ENCODE data around the gene GCA. TPM values are rescaled to one million over a fixed set of nuclear protein-coding genes. Genes with fewer than 3 reads are reported as not detected.

Gene GCA
- total RNA-seq, 1 donor from 2014 or later, result 4.0 TPM

- Mint-ChIP-seq H3K4me1 (ENCODE audit: low read depth) (no peaks in the 10 kb centered on the region), H3K4me3 (ENCODE audit: unreplicated experiment) (no peak overlapping the region), H3K27ac (ENCODE audit: unreplicated experiment) (no peak overlapping the region), H3K36me3 (ENCODE audit: low read depth) (no peaks in the 10 kb centered on the region), H3K9me3 (ENCODE audit: low read depth) (no peaks in the 10 kb centered on the region), H3K27me3 (ENCODE audit: low read depth) (peaks cover 4% of the 10 kb centered on the region)
- peak; percentile 97 for TF ChIP-seq CTCF (IDR thresholded peaks at IDR 0.05)
- no peak for DNase-seq (ENCODE audit: low spot score)
These were observed 42.7 kb upstream of the GCA start for GRCh38 chr2:162301151-162301804.

GRCh38 chr2:162301877-162302276, 42.1 kb upstream of the GCA start:
- Mint-ChIP-seq H3K27ac (ENCODE audit: unreplicated experiment) (no peak overlapping the region), H3K4me1 (ENCODE audit: low read depth) (no peaks in the 10 kb centered on the region), H3K27me3 (ENCODE audit: low read depth) (peaks cover 4% of the 10 kb centered on the region), H3K9me3 (ENCODE audit: low read depth) (no peaks in the 10 kb centered on the region), H3K4me3 (ENCODE audit: unreplicated experiment) (no peak overlapping the region), H3K36me3 (ENCODE audit: low read depth) (no peaks in the 10 kb centered on the region)
- no peak for TF ChIP-seq CTCF (IDR thresholded peaks at IDR 0.05)
- DNase-seq (ENCODE audit: low spot score), result no peak

GRCh38 chr2:162305901-162306300, 38.0 kb upstream of the GCA start:
- peaks cover 10% of the 10 kb centered on the region for H3K27me3 Mint-ChIP-seq (ENCODE audit: low read depth)
- H3K4me1 Mint-ChIP-seq (ENCODE audit: low read depth), result no peaks in the 10 kb centered on the region
- H3K36me3 Mint-ChIP-seq (ENCODE audit: low read depth), result peaks cover 6% of the 10 kb centered on the region
- no peak overlapping the region for H3K4me3 Mint-ChIP-seq (ENCODE audit: unreplicated experiment)
- TF ChIP-seq CTCF (IDR thresholded peaks at IDR 0.05), result no peak
- no peak for DNase-seq (ENCODE audit: low spot score)
- H3K27ac Mint-ChIP-seq (ENCODE audit: unreplicated experiment), result no peak overlapping the region
- peaks cover 4% of the 10 kb centered on the region for H3K9me3 Mint-ChIP-seq (ENCODE audit: low read depth)

- no peak for DNase-seq (ENCODE audit: low spot score)
- Mint-ChIP-seq H3K4me3 (ENCODE audit: unreplicated experiment) (no peak overlapping the region), H3K4me1 (ENCODE audit: low read depth) (no peaks in the 10 kb centered on the region), H3K36me3 (ENCODE audit: low read depth) (peaks cover 6% of the 10 kb centered on the region), H3K27me3 (ENCODE audit: low read depth) (peaks cover 16% of the 10 kb centered on the region), H3K9me3 (ENCODE audit: low read depth) (peaks cover 4% of the 10 kb centered on the region), H3K27ac (ENCODE audit: unreplicated experiment) (no peak overlapping the region)
- no peak for TF ChIP-seq CTCF (IDR thresholded peaks at IDR 0.05)
These were observed 35.0 kb upstream of the GCA start for GRCh38 chr2:162308747-162309503.

- DNase-seq (ENCODE audit: low spot score), result no peak
- TF ChIP-seq CTCF (IDR thresholded peaks at IDR 0.05), result no peak
These were observed 31.1 kb upstream of the GCA start for GRCh38 chr2:162312853-162313252.

More at GRCh38 chr2:162312853-162313252, 31.1 kb upstream of the GCA start:
- Mint-ChIP-seq H3K36me3 (ENCODE audit: low read depth) (peaks cover 6% of the 10 kb centered on the region), H3K27ac (ENCODE audit: unreplicated experiment) (no peak overlapping the region), H3K27me3 (ENCODE audit: low read depth) (peaks cover 15% of the 10 kb centered on the region), H3K4me3 (ENCODE audit: unreplicated experiment) (no peak overlapping the region), H3K9me3 (ENCODE audit: low read depth) (peaks cover 4% of the 10 kb centered on the region), H3K4me1 (ENCODE audit: low read depth) (peaks cover 2% of the 10 kb centered on the region)
